SK-N-MC (cell line): ENCODE data around the gene TMEM37.

ENCODE experiments used
- DNase-seq: peaks from one replicate; pipeline ENCODE4 v3.0.0-alpha.2; 2011; ENCODE audit warnings: low read depth, low spot score
- H3K27ac ChIP-seq: fragments of 200-600 bp; sonication (generic); 2 replicates; pipeline ENCODE4 v1.5.1; 2016; ENCODE audit warnings: mixed run types
- H3K36me3 ChIP-seq: fragments of 200-600 bp; sonication (generic); 2 replicates; pipeline ENCODE4 v1.6.1; 2017; ENCODE audit warnings: antibody characterized with exemption, low read length, mixed read lengths; ENCODE audit not compliant: insufficient read depth
- H3K4me3 ChIP-seq: fragments of 200-600 bp; sonication (generic); 2 replicates; pipeline ENCODE4 v1.5.1; 2016
- H3K9ac ChIP-seq: fragments of 200-600 bp; sonication (generic); 2 replicates; pipeline ENCODE4 v1.8.0; 2017; ENCODE audit warnings: mixed run types, mixed read lengths; ENCODE audit not compliant: insufficient read length
- H3K9me3 ChIP-seq: fragments of 200-600 bp; sonication (generic); 2 replicates; pipeline ENCODE4 v1.6.1; 2017; ENCODE audit warnings: low read depth, mild to moderate bottlenecking, antibody characterized with exemption, low read length, moderate library complexity, mixed read lengths
- EZH2 ChIP-seq: fragments of 200-600 bp; sonication (generic); IDR thresholded peaks from one replicate; pipeline ENCODE4 v1.6.1; 2017; ENCODE audit warnings: antibody characterized with exemption
- FOXP2 ChIP-seq: optimal IDR thresholded peaks from 2 replicates; pipeline ENCODE3; 2011; ENCODE audit warnings: mild to moderate bottlenecking, moderate library complexity; ENCODE audit not compliant: insufficient read depth; ENCODE audit errors: extremely low read length, control extremely low read depth
- POLR2AphosphoS5 ChIP-seq: IDR thresholded peaks from 2 replicates; pipeline ENCODE4 v1.6.1; 2012; ENCODE audit warnings: mild to moderate bottlenecking, low read depth, low read length, borderline replicate concordance

TMEM37 gene

GRCh38 chr2:119415630-119416029 is 16.0 kb upstream of the TMEM37 start:
- Histone ChIP-seq H3K4me3 (no peak overlapping the region), H3K27ac (no peak overlapping the region)
- TF ChIP-seq POLR2AphosphoS5 (no peak), EZH2 (no peak), FOXP2 (no peak)

GRCh38 chr2:119416299-119416923 is 15.2 kb upstream of the TMEM37 start:
- TF ChIP-seq FOXP2 (no peak), EZH2 (no peak), POLR2AphosphoS5 (no peak)
- H3K9me3 ChIP-seq = no peaks in the 10 kb centered on the region
- no peak overlapping the region for H3K4me3 ChIP-seq
- H3K27ac ChIP-seq = no peak overlapping the region
- no peak for DNase-seq
- no peaks in the 10 kb centered on the region for H3K36me3 ChIP-seq
- no peak overlapping the region for H3K9ac ChIP-seq

More at GRCh38 chr2:119415630-119416029, 16.0 kb upstream of the TMEM37 start:
- no peaks in the 10 kb centered on the region for H3K36me3 ChIP-seq
- H3K9ac ChIP-seq = no peak overlapping the region
- no peak for DNase-seq
- no peaks in the 10 kb centered on the region for H3K9me3 ChIP-seq

DNA sequence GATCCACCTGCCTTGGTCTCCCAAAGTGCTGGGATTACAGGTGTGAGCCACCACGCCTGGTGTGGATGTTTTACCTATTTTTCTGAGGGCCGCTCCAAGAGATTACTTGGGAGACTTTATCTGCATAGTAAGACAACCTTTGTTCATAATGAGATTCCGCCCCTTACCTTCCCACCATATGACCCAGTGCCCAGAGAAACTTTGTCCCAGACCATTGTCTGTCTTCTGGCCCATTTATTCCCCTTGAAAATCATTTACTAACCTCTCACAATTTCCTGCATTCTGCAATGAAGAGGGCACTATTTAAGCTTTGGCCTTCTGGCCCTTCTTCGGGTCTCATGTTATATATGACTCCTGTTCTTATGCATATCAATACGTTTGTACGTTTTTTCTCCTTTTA is 13.7 kb upstream of the TMEM37 start:
- Histone ChIP-seq H3K9me3 (no peaks in the 10 kb centered on the region), H3K4me3 (no peak overlapping the region), H3K9ac (no peak overlapping the region), H3K27ac (no peak overlapping the region), H3K36me3 (no peaks in the 10 kb centered on the region)
- TF ChIP-seq FOXP2 (no peak), EZH2 (no peak), POLR2AphosphoS5 (no peak)
- no peak for DNase-seq

DNA sequence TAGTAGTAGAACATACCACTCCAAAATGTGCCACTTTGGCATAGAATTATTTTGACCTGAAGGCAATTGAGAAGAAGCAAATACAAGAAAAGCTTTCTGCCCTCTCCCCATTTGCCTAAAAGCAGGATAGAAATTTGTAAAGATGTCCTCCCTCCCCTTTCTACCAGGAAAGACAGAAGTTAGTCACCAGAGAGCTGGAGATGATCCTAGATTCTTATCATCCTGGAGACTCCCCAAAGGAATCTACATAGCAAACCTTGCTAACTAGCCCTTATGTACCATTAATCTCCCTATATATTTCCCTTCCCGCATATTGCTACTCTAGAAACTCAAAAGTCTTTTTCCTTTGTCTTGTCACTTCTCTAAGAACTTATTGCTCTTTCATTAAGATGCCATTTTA is 12.6 kb upstream of the TMEM37 start:
- DNase-seq = no peak
- H3K9me3 ChIP-seq = no peaks in the 10 kb centered on the region
- no peaks in the 10 kb centered on the region for H3K36me3 ChIP-seq
- TF ChIP-seq POLR2AphosphoS5 = no peak
- TF ChIP-seq EZH2 = no peak
- no peak for TF ChIP-seq FOXP2
- no peak overlapping the region for H3K27ac ChIP-seq
- no peak overlapping the region for H3K4me3 ChIP-seq
- no peak overlapping the region for H3K9ac ChIP-seq

DNA sequence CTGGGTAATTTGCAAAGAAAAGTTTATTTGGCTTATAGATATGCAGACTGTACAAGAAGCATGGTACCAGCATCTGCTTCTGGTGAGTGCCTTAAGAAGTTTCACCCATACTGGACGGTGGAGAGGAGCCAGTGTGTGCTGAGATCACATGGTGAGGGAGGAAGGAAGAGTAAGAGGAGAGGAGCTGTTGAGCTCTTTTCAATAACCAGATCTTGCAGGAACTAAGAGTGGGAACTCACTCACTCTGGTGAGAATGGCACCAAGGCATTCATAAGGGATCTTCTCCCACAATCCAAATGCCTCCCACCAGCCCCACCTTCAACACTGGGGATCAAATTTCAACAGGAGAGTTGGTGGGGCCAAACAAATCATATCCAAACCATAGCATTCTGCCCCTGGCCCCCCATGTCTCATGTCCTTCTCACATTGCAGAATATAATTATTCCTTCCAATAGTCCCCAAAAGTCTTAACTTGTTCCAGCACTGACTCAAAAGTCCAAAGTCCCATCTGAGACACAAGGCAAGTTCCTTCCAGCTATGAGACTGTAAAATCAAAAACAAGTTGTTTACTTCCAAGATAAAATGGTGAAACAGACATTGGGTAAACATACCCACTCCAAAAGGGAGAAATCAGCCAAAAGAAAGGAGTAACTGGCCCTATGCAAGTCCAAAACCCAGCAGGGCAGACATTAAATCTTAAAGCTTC is 11.7 kb upstream of the TMEM37 start:
- Histone ChIP-seq H3K9me3 (no peaks in the 10 kb centered on the region), H3K4me3 (no peak overlapping the region)
- DNase-seq = no peak

GRCh38 chr2:119421304-119421703 is 10.3 kb upstream of the TMEM37 start:
- TF ChIP-seq EZH2 = no peak
- TF ChIP-seq POLR2AphosphoS5 = no peak
- no peak for TF ChIP-seq FOXP2
- no peak for DNase-seq
- Histone ChIP-seq H3K27ac (no peak overlapping the region), H3K4me3 (no peak overlapping the region), H3K9me3 (no peaks in the 10 kb centered on the region), H3K9ac (no peak overlapping the region), H3K36me3 (no peaks in the 10 kb centered on the region)

More for the DNA sequence above, 11.7 kb upstream of the TMEM37 start:
- Histone ChIP-seq H3K27ac (no peak overlapping the region), H3K36me3 (no peaks in the 10 kb centered on the region), H3K9ac (no peak overlapping the region)
- TF ChIP-seq FOXP2 (no peak), EZH2 (no peak), POLR2AphosphoS5 (no peak)

GRCh38 chr2:119421741-119422140 is 9.9 kb upstream of the TMEM37 start:
- Histone ChIP-seq H3K9ac (no peak overlapping the region), H3K9me3 (no peaks in the 10 kb centered on the region), H3K27ac (no peak overlapping the region), H3K4me3 (no peak overlapping the region), H3K36me3 (no peaks in the 10 kb centered on the region)
- DNase-seq = no peak
- no peak for TF ChIP-seq POLR2AphosphoS5
- TF ChIP-seq EZH2 = no peak
- no peak for TF ChIP-seq FOXP2

GRCh38 chr2:119422360-119423107 is 9.1 kb upstream of the TMEM37 start:
- no peak for DNase-seq
- no peak for TF ChIP-seq EZH2

More at GRCh38 chr2:119422360-119423107, 9.1 kb upstream of the TMEM37 start:
- Histone ChIP-seq H3K4me3 (no peak overlapping the region), H3K36me3 (no peaks in the 10 kb centered on the region), H3K9ac (no peak overlapping the region), H3K9me3 (no peaks in the 10 kb centered on the region), H3K27ac (no peak overlapping the region)
